ENCODE results near the gene MPV17.
"Not testable (repeated sequence)": the region's sequence is repeated elsewhere in the genome, so short reads cannot be mapped to it uniquely, and the experiment has no call there.

Gene MPV17

GRCh38 chr2:27297195-27297594 lies 25.7 kb downstream of the MPV17 start:
- DNase-seq (ENCODE audit: low read depth) = no peak

GRCh38 chr2:27296481-27296880 lies 26.4 kb downstream of the MPV17 start:
- DNase-seq (ENCODE audit: low read depth) = no peak

GRCh38 chr2:27294928-27295327 lies 28.0 kb downstream of the MPV17 start:
- DNase-seq (ENCODE audit: low read depth) = no peak

- DNase-seq (ENCODE audit: low read depth) = no peak
Observed at GRCh38 chr2:27291865-27292264, 31.0 kb downstream of the MPV17 start.

- no peak for DNase-seq (ENCODE audit: low read depth)
Observed at GRCh38 chr2:27290549-27290948, 32.3 kb downstream of the MPV17 start.

- no peak for DNase-seq (ENCODE audit: low read depth)
Observed at GRCh38 chr2:27288610-27289009, 34.3 kb downstream of the MPV17 start.

GRCh38 chr2:27285481-27285880 lies 37.4 kb downstream of the MPV17 start:
- no peak for DNase-seq (ENCODE audit: low read depth)

- no peak for DNase-seq (ENCODE audit: low read depth)
Observed at GRCh38 chr2:27284996-27285395, 37.9 kb downstream of the MPV17 start.

GRCh38 chr2:27282892-27283291 lies 40.0 kb downstream of the MPV17 start:
- DNase-seq (ENCODE audit: low read depth) = no peak

GRCh38 chr2:27281855-27282559 lies 40.9 kb downstream of the MPV17 start, which contains the start of gene TRIM54:
Gene TRIM54 (plus strand): TSS chr2:27282429. CDS start chr2:27282732, 303 bp downstream.
- no peak for DNase-seq (ENCODE audit: low read depth)

GRCh38 chr2:27281442-27281841 lies 41.5 kb downstream of the MPV17 start:
- DNase-seq (ENCODE audit: low read depth) = no peak

- no peak for DNase-seq (ENCODE audit: low read depth)
Observed at GRCh38 chr2:27280826-27281225, 42.1 kb downstream of the MPV17 start.

- no peak for DNase-seq (ENCODE audit: low read depth)
Observed at GRCh38 chr2:27278010-27278409, 44.9 kb downstream of the MPV17 start.

- no peak for DNase-seq (ENCODE audit: low read depth)
Observed at GRCh38 chr2:27275211-27276150, 47.4 kb downstream of the MPV17 start, which contains the start of gene DNAJC5G. Gene DNAJC5G (plus strand): TSS chr2:27275433. CDS start chr2:27276729, 1,296 bp downstream.

- DNase-seq (ENCODE audit: low read depth) = not testable (repeated sequence)
Observed at GRCh38 chr2:27272537-27273522, 50.1 kb downstream of the MPV17 start.

- no peak for DNase-seq (ENCODE audit: low read depth)
Observed at GRCh38 chr2:27271631-27272340, 51.1 kb downstream of the MPV17 start.

- no peak for DNase-seq (ENCODE audit: low read depth)
Observed at GRCh38 chr2:27270670-27271069, 52.2 kb downstream of the MPV17 start.

- DNase-seq (ENCODE audit: low read depth) = no peak
Observed at GRCh38 chr2:27270131-27270530, 52.8 kb downstream of the MPV17 start.

GRCh38 chr2:27268296-27268695 lies 54.6 kb downstream of the MPV17 start:
- DNase-seq (ENCODE audit: low read depth) = not testable (repeated sequence)

- DNase-seq (ENCODE audit: low read depth) = no peak
Observed at GRCh38 chr2:27265536-27265870, 57.4 kb downstream of the MPV17 start.

Data from CMK (cell line).